GM18907 (cell line): ENCODE data around the gene PARD6G.
"Not testable (repeated sequence)": the region's sequence is repeated elsewhere in the genome, so short reads cannot be mapped to it uniquely, and the experiment has no call there.

ENCODE experiments used
- ATAC-seq: cut with Tn5 transposase; IDR thresholded peaks from one replicate; pipeline ENCODE4 v1.9.1; 2021; ENCODE audit warnings: mild to moderate bottlenecking, moderate library complexity; ENCODE audit not compliant: unreplicated experiment

Gene PARD6G

GRCh38 chr18:80176334-80177073 is 70.8 kb downstream of the PARD6G start:
- no peak for ATAC-seq

GRCh38 chr18:80175451-80176204 is 71.7 kb downstream of the PARD6G start:
- no peak for ATAC-seq

GRCh38 chr18:80173060-80173459 is 74.3 kb downstream of the PARD6G start:
- ATAC-seq: no peak

GRCh38 chr18:80172056-80172455 is 75.3 kb downstream of the PARD6G start:
- no peak for ATAC-seq

- ATAC-seq: no peak
Measured at GRCh38 chr18:80171054-80171872, 76.1 kb downstream of the PARD6G start.

GRCh38 chr18:80170395-80171053 is 76.8 kb downstream of the PARD6G start:
- ATAC-seq: no peak

GRCh38 chr18:80169607-80170006 is 77.7 kb downstream of the PARD6G start:
- no peak for ATAC-seq

GRCh38 chr18:80168982-80169381 is 78.3 kb downstream of the PARD6G start:
- no peak for ATAC-seq

GRCh38 chr18:80168346-80168745 is 79.0 kb downstream of the PARD6G start:
- no peak for ATAC-seq

GRCh38 chr18:80167931-80168330 is 79.4 kb downstream of the PARD6G start:
- ATAC-seq: no peak

GRCh38 chr18:80167331-80167730 is 80.0 kb downstream of the PARD6G start:
- ATAC-seq: no peak

GRCh38 chr18:80166725-80167124 is 80.6 kb downstream of the PARD6G start:
- ATAC-seq: no peak

- ATAC-seq: no peak
Measured at GRCh38 chr18:80166240-80166639, 81.1 kb downstream of the PARD6G start.

- not testable (repeated sequence) for ATAC-seq
Measured at GRCh38 chr18:80164727-80165355, 82.5 kb downstream of the PARD6G start.

- ATAC-seq: no peak
Measured at GRCh38 chr18:80163183-80163582, 84.1 kb downstream of the PARD6G start.

- no peak for ATAC-seq
Measured at GRCh38 chr18:80161781-80162417, 85.4 kb downstream of the PARD6G start.

GRCh38 chr18:80159713-80160636 is 87.3 kb downstream of the PARD6G start:
- peak; percentile 51 for ATAC-seq

- ATAC-seq: no peak
Measured at GRCh38 chr18:80158365-80158764, 88.9 kb downstream of the PARD6G start.
